ENCODE measurements around the gene SLC9A9.

DNA sequence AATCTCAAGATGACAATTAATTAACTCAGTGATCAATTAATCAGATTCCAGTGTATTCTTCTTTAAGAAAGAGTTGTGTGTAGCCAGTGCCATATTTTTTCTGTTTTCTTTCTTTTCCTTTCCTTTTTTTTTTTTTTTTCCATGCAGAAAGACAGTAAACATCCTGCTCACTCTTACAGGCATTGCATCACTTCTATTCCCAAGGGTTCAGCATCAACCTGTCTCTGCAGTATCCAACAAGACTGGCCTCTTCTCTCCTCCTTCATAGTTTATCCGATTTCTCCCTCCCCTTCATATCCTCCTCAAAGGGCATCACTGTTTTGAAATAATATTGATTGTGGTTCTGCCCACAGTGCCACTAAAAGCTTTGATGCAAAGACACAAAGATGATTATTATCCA, 17.0 kb upstream of the SLC9A9 start:
- no peak for TF ChIP-seq CTCF (IDR thresholded peaks at IDR 0.05)
- no peak for TF ChIP-seq POLR2AphosphoS5 (IDR thresholded peaks at IDR 0.05; ENCODE audit: low read depth, low read length)
- no peak for TF ChIP-seq SIN3A (IDR thresholded peaks at IDR 0.05; ENCODE audit: borderline replicate concordance, low read depth, low read length)
- TF ChIP-seq YY1 (IDR thresholded peaks at IDR 0.05; ENCODE audit: low read depth) = no peak
- no peak for TF ChIP-seq TEAD4 (IDR thresholded peaks at IDR 0.05; ENCODE audit: borderline replicate concordance, insufficient read depth)
- no peak for TF ChIP-seq ZBTB33 (IDR thresholded peaks at IDR 0.05; ENCODE audit: borderline replicate concordance, low read depth)
- TF ChIP-seq, protein P1, sequence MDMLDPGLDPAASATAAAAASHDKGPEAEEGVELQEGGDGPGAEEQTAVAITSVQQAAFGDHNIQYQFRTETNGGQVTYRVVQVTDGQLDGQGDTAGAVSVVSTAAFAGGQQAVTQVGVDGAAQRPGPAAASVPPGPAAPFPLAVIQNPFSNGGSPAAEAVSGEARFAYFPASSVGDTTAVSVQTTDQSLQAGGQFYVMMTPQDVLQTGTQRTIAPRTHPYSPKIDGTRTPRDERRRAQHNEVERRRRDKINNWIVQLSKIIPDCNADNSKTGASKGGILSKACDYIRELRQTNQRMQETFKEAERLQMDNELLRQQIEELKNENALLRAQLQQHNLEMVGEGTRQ (IDR thresholded peaks at IDR 0.05; ENCODE audit: borderline replicate concordance, low read depth, low read length) = no peak
- TF ChIP-seq EZH2phosphoT487 (IDR thresholded peaks at IDR 0.05; ENCODE audit: borderline replicate concordance, low read depth) = no peak
- TF ChIP-seq JUND (IDR thresholded peaks at IDR 0.05) = no peak
- no peak for TF ChIP-seq MXI1 (IDR thresholded peaks at IDR 0.05; ENCODE audit: low read depth, low read length)

Measured in SK-N-SH (cell line).